Stimulated activated CD4-positive, alpha-beta T cell treated with anti-CD3 and anti-CD28 coated beads, Interleukin-4, amount 100 ng/mL, for 1 hour (primary cell): Measurements from ENCODE around the gene ATP6V1F.
"Not testable (repeated sequence)": the region's sequence is repeated elsewhere in the genome, so short reads cannot be mapped to it uniquely, and the experiment has no call there.

Source experiments
- DNase-seq: peaks from one replicate; pipeline ENCODE4 v3.0.0-alpha.2; 2020

ATP6V1F gene

DNA sequence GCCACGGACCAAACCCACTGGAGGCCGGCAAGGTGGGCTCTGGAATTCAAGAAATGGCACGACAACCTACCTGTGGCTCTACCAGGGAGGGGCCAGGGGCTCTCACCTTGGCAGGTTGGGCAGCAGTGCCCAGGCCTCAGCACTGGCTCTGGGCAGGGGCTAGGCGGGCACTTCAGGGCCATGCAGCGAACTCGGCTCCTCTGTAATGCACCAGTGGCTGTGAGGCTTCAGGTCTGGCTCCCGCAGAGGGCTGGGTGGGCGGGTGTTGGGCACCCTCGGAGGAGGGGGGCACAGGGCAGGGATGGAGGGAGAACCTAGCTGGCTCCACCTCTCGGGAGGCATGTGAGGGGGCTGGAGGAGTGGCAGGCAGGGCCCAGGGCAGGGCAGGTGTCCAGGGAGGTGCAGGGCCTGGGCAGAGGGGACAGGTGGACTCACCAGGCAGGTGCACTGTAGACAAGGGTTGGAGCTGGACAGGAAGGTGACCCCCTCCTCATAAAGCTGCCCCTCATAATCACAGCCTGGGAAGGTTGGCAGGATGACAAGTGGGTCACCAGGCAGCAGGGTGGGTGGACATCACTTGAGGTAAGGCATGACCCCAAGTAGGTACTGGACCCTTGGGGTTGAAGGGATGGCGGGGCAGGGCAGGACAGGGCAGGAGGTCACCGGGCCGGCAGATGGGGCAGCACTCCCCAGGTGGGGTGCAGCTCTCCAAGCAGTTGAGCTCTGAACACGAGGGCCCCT, 41.1 kb downstream of the ATP6V1F start:
- DNase-seq: no peak

- DNase-seq: no peak
Observed at GRCh38 chr7:128904381-128905197, 41.9 kb downstream of the ATP6V1F start.

- no peak for DNase-seq
Observed at GRCh38 chr7:128906001-128906765, 43.5 kb downstream of the ATP6V1F start.

DNA sequence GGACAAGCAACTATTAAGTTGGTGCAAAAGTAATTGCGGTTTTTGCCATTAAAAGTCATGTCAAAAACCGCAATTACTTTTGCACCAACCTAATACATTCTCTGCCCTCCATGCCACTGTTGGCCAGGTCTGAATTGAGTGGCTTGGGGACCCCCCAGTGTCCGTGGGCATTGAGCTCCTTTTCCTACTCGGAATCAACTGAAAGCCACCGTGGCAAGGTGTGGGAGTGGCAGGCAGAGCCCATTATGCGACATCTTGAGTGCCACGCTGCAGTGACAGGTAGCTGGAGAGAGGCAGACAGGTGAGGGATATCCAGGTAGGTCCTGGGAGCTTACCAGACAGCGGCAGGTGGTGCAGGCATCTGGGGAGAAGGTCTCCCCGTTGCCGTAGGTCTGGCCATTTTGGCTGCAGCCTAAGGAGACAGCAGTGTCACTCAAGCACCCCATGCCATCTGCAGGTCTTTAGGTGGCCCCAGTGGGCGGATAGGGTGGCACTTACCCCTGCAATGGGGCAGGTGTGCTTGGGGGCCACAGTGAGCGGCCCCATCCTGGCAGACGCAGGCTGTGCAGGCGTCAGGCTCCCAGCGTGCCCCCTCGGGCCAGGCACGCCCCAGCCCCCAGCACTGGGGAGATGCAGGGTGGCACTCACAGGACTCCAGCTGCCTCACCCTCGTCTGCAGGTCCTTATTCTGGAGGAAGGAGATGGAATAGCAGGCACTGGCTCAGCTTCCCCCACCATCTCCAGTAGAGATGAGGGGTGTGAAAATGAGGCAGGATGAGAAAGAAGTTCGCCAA, 44.3 kb downstream of the ATP6V1F start:
- DNase-seq: no peak

DNA sequence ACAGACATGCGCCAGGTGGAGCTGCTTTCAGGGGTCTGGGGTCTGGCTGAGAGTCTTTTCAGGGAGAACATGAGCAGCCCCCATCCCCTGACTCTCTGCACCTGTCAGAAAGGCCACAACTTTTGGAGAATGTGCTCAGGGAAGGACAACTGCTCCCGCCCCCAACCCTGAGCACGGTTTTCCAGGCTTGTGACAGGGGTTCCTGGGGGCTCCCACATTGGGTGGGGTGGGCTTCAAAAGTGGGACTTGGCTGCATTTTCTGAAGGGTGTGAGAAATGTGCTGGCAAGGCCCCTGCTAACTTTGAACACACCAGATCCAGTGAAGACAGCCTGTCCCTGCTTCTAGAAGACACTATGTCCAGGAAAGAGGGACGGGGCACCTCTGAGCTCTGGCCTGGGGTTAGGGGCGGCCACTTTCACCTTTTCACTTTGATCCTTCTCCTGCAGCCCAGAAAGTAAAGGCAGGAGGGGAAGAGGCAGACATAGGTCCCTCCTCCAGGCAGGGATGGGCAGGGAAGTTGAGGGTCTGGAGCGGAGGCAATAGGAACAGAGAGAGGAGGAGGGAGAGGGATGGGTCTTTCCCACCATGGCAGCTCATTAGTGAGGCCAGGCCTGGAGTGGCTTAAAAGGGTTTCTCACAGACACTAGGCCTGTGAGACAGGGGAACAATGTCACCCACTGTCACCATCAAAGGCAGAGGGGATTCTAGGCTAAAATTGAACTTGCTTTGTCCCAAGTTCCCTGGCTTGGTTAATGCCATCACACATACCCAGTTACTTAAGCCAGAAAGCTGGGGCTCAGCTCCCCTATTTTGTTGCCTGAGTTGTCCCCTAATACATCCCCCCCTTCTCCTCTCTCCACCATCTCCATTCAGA, 46.3 kb downstream of the ATP6V1F start:
- DNase-seq: no peak

DNA sequence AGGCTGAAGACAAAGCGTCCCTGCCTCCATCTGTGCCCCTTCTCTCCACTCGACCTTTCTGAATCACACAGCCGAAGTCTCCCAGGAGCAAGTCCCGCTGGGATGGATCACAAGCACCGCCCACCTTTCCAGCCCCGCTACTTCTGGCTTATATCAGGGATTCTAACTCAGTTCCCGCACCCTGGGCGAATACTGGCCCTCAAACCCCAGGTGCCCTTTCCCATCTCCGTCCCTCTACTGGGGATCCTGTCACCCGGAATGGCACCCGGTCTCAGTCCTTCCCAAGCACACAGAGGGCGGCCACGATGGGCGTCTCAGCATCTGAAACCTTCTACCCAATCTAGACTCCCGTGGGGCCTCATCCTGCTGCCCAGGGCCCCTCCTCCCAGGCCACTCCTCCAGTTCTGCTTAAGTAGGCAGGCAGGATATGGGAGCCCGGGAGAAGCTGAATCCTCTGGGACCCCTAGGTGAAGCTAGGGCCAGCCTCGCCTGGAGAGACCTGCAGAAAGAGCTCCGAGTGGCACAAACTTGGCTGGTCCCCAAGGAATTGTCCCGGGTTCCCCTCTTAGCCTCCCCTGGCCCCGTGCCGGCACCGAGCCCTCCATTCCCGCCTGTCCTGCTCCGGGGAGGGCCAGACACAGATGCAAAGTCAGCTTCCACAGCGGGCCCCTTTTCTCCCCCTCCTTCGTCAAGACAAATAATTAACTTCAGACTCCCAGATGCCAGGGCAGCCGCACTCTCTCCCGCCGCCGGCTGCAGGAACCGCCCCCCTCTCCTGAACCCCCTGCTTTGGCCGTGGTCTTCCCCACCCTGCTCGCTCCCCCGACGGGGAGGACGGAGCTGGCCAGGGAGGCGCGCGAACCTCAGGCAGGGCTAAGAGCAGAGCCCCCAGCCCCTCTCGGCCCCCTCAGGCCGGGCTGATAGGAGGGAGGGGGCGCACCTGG, 47.2 kb downstream of the ATP6V1F start:
- DNase-seq: no peak

- no peak for DNase-seq
Observed at GRCh38 chr7:128910569-128910945, 47.9 kb downstream of the ATP6V1F start, which contains the start of gene KCP. Gene KCP (minus strand): TSS chr7:128910709. CDS start chr7:128910676, 33 bp downstream.

DNA sequence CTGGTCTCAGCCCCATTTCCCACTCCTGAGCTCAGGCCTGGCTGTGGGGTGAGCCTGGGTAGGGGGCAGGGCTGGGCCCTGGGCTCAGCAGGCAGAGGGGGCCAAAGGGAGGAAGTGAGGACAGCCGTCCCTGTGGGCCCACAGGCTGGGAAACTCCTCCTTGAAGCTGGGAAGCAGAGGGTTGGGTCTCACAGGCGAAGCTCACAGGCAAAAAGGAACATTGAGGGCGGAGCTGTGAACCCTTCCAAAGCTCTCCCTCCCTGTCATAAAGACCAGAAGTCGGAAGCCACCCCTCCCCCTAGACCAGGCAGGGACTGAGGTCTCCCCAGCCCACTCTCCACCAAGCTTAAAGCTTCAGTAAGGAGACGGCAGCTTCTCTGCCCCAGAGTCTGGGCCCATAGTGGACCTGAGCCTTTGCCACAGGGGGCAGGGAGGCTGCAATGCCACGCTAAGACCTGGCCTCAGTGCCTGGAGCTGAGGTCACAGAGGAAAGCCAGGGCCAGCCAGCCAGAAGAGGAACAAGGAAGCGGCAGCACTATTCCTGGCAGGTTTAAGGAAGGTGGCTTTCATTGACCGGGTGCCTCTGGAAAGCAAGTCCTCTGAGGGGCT, 48.9 kb downstream of the ATP6V1F start:
- DNase-seq: no peak

- DNase-seq: no peak
Observed at GRCh38 chr7:128912281-128912680, 49.6 kb downstream of the ATP6V1F start.

- not testable (repeated sequence) for DNase-seq
Observed at GRCh38 chr7:128912709-128913495, 50.2 kb downstream of the ATP6V1F start.

DNA sequence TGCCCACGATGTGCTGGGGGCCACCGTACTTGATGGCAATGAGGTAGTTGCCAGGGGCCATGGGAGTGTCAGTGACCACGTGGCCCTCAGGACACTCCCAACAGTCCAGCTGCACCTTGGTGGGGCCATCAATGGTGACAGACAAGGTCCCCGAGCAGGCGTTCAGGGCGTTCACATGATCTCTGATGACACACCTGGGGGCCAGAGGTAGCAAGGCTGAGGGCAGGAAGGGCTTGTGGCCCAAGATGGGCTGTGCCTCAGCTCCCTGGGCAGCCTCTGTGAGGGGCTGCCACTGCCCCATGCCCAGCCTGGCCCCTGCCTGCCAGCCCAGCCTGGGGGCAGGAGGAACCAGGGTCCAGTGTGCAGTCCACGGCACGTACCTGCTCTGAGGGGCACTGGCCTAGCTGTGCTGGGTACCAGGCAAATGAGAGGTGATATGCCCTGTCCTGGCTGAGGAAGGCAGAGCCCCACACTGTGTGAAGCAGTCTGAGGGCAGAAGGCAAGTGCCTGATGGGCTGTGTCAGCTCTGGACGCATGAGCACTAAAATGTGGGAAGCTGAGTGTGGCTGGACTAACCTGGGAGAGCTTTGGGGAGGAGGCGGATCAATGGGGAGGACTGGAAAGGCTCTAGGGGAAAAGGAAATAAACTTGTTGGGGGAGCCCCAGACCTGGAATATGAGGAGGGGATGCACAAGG, 51.4 kb downstream of the ATP6V1F start:
- no peak for DNase-seq

- DNase-seq: no peak
Observed at GRCh38 chr7:128914566-128915151, 52.0 kb downstream of the ATP6V1F start.

- no peak for DNase-seq
Observed at GRCh38 chr7:128915271-128915819, 52.7 kb downstream of the ATP6V1F start.
